GM04503 (cell line): ENCODE results near the gene EIF5B.

Source experiments
- DNase-seq: peaks from one replicate; pipeline ENCODE4 v3.0.0-alpha.2; 2012; ENCODE audit warnings: low read depth

EIF5B gene

DNA sequence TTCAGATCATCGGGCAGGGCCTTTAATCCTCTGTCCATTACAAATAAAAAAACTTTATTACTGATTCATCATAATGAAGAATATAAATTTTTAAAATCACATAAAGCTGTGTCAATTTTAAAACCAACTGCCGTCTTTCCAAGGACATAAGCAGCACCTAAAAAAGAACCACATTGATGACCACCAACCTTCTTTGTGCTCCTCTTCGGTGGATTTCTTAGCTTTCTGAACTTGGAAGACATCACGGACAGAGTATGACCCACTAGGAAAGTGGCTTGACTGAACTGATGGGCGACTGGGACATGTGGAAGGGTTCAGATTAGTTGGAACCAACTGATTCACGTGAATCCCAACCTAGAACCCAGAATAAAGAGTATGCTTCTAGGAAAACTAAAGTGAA, 68.9 kb downstream of the EIF5B start:
- DNase-seq, result no peak

DNA sequence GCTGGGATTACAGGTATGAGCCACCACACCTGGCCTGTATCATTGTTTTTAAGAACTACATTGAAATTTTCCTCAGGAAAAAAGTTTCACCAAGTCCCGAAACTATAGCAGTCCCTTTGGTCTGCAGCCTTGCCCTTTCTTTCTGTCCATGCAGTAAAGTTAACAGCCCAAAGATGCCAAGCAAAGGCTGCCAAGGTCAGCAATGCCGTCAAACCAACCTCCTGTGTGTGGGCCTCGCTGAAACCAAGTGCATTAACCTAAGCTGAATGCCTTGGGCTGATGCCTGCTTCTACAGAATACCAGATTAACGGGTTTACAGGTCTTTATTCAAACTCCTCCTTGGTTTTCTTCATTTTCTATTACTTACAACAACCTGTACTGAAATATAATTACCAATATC, 73.1 kb downstream of the EIF5B start:
- DNase-seq, result no peak

GRCh38 chr2:99414566-99414965, 77.4 kb downstream of the EIF5B start:
- no peak for DNase-seq

DNA sequence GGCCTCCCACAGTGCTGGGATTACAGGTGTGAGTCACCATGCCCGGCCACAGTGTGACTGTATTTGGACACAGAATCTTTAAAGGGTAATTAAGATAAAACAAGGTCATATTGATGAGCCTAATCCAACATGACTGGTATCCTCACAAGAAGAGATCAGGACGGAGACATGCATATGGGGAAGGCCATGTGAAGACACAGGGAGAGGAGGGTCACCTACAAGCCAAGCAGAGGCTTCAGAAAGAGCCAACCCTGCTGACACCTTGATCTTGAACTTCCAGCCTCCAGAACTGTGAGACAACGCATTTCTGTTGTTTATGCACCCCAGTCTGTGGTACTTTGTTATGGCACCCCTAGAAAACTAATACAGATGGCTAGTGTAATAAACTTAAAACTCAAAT, 80.2 kb downstream of the EIF5B start:
- no peak for DNase-seq

DNA sequence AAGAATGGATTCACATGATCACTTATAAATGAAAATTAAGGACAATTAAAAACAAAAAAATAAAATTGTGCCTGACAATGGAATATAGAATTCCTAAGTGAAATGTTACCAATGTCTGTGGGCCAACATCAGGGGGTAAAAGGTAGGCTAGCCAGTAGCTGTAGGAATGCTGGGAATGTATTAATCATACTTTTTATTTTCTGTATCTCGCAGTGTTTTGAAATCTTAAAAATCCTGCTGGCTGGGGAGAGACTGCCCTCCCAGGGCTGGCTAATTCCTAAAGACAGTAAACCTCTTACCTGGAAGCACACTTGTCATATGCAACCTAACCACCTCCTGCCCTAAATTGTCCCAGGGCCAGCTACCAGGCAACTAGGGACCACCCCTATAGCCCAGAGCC, 82.8 kb downstream of the EIF5B start:
- DNase-seq, result no peak

- no peak for DNase-seq
Measured at GRCh38 chr2:99420751-99421299, 83.6 kb downstream of the EIF5B start.

DNA sequence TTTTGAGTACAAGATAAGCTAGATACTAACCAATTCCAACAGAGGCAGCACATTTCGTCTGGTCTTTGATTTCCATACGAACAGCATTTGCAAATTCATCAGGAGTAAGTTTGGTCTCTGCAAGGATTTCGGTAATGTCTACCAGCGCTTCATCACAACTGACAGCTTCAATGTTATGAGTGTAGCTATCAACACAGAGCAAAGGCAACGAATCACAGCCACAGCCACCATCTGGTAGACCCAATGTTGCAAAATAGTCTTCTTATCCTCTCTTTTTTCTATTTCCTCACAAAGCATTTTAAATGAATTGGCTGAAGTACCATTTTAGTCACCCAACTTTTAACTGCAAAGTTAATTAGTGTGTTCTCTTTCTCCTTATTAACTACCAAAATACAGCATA, 84.3 kb downstream of the EIF5B start:
- DNase-seq, result no peak

DNA sequence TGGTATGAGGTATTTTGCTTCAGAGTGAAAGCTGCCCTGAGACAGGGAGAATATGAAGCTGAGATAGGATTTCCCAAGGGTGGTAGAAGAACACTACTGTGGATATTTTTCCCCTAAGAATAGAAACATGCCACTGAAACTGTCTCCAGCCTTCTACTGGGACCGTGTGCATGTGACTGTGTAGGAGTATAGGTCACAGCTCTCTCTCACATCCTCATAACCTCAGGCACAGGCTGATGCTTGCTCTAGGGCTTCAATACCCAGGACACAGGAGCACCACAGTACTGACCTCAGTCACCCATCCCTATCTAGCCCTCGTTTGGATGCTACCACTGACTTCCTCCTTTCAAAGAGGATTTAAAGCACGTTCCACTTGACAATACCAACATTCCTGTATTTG, 85.4 kb downstream of the EIF5B start:
- no peak for DNase-seq

DNA sequence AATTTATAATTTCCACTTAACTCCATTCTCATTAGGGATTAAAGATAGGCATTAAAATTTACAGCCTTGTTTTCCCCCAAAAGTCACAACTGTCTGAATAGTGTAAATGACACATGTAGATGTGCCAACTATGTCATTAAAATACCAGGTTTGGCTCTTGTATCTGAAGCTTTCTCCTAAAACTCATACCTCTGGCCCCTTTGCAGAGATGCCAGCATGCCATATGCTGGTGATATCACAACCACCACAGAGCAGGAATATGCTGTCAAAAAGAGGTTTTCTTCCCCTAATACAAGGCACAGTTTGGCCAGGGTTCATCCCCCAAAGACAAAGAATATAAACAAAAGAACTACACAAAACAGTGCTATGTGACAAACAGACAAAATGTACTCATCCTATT, 87.2 kb downstream of the EIF5B start:
- no peak for DNase-seq

- DNase-seq, result no peak
Measured at GRCh38 chr2:99425022-99425421, 87.8 kb downstream of the EIF5B start.

GRCh38 chr2:99430614-99431291, 93.6 kb downstream of the EIF5B start:
- peak; percentile 42 for DNase-seq

- no peak for DNase-seq
Measured at GRCh38 chr2:99431587-99432275, 94.5 kb downstream of the EIF5B start.

GRCh38 chr2:99433340-99433739, 96.2 kb downstream of the EIF5B start:
- DNase-seq, result no peak

DNA sequence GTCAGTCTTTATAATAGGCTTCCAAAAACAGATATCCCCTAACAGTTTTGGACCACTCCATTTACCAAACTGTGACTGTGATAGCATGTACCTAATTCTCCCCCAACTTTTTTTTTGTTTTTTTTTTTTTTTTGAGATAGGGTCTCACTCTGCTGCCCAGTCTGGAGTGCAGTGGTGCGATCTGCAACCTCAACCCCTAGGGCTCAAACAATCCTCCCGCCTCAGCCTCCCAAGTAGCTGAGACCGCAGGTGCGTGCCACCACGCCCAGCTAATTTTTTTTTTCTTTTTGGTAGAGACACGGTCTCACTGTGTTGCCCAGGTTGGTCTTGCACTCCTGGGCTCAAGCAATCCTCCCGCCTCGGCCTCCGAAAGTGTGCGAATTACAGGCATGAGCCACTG, 99.7 kb downstream of the EIF5B start:
- no peak for DNase-seq

DNA sequence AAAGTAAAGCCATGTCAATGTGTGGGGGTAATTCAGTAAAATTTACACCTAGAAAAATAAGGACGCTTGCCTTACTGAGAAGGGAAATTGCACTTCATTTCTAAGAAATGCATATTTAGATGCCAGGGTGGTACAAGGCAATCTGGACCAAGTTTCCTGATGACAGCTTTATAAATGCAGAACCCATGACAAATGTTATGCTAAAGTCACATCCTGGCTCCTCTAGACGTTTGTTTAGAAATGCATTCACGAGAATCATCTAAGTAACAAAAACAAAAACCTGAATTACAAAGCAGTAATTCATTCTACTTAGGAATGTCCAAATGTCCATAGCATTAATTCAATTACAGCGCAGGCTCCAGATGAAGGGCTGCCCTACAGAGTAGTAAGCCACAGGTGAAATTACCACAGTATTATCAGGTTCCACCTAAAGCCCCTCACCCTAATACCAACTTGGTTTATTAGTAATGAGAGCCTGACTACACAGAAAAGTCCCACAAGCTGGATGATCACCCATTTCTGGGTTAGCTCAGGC, 102.8 kb downstream of the EIF5B start:
- no peak for DNase-seq

DNA sequence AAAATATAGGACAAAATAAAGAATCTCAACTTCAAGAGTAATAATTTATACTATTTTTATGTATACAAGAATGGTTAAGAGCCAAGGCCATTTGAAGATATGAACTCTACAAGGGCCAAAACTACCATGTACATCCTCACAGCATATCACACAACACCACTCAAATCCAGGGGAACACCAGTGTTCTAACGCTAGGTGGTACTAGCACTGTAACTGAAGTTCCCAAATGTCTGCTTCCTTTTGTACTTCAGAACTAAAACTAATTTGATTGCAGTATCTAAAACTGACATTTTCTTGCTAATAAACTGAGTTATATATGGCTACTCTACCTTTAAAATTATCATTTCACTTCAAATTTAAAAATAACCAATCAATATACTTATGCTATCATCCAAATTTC, 105.6 kb downstream of the EIF5B start:
- DNase-seq, result no peak

DNA sequence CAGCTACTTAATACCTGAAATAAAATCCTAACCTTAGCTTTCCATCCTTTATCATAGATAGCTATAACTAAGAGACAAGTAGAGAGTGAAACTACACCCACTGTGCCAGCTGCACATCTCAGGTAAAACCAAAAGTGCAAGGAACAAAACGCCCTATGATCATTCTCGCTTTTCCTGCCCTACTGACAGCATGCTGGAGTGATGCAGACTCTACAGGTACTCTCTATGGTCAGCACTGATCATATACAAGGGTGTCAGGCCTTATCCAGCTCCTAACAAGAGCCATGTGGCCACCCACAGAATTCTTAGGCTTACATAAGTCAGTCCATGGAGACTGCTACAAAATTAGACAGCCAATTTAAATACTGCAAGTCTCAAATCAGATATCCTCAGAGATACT, 107.0 kb downstream of the EIF5B start:
- no peak for DNase-seq

- DNase-seq, result no peak
Measured at GRCh38 chr2:99445065-99445464, 107.9 kb downstream of the EIF5B start.

DNA sequence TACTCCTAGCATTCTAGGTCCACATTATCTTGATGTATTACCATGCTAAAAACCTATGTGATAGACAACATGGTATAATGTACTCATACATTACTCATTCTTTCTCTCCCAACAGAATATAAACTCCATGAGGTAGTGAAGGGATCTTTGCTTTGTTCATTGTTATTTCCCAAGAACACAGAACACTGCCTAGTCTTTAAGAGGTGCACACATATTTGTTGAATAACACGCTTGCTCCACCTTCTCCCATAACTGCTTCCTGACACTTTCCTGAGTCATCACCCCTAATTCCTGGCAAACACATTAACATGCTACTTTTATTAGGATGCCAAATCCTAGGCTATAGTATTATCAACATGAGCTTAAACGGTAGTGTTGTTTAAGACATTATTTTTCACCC, 111.4 kb downstream of the EIF5B start:
- peak; percentile 22 for DNase-seq

DNA sequence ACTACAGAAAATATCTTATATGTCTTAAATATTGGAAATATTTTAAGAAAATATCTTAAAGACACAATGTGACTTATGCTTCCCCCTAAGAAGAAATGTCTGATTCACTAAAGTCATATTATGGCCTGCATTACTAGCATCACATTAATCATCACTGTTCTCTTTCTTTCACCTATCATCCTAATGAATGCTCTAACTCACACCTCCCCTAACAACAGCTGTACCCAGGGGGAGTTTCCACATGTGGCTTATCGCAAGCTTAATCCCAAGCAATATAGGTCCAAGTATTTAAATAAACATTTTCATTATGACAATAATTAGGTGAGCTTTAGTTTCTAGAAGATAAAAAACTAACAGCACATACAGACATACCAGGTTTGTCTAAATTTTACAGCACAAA, 113.0 kb downstream of the EIF5B start:
- no peak for DNase-seq
